ENCODE measurements around the gene ST3GAL5.

GRCh38 chr2:85851253-85852151, 37.3 kb downstream of the ST3GAL5 start:
- TF ChIP-seq YY1 (IDR thresholded peaks at IDR 0.05; ENCODE audit: insufficient read depth, insufficient read length) (no peak), SUZ12 (IDR thresholded peaks at IDR 0.05; ENCODE audit: extremely low read depth, insufficient read depth, insufficient read length) (no peak)
